ENCODE data around the gene TP73.

GRCh38 chr1:3683197-3683596, 30.9 kb downstream of the TP73 start:
- TF ChIP-seq CTCF (conservative IDR thresholded peaks at IDR 0.05; ENCODE audit: low read depth, low read length), result no peak
- no peak for TF ChIP-seq EZH2 (IDR thresholded peaks at IDR 0.05; ENCODE audit: borderline replicate concordance, low read depth, low read length, poor library complexity, severe bottlenecking)

Measured in A673 (cell line).